ENCODE measurements around the gene ZNF398.

ZNF398 gene

DNA sequence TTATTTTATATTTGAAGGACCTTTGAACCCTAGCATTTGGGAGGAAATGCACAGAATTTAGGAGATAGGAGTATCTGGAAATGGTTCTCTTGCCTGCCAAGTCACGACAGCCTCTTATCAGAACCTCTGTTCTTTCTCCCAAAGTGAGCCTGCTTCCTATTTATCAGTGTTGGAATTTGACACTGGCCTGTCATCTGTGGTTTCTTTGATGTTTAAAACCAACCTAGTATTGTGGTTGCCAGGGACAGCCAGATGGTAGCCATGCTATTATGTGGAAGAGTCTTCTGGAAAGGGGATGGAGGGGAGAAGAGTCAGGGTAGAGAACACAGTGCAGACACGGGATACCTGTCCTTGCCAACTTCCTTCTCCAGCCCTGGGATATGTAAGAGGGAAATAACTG, 69.1 kb downstream of the ZNF398 start:
- H3K4me3 ChIP-seq (replicated peaks; ENCODE audit: low read depth, low read length) = no peak overlapping the region
- TF ChIP-seq, protein P1, sequence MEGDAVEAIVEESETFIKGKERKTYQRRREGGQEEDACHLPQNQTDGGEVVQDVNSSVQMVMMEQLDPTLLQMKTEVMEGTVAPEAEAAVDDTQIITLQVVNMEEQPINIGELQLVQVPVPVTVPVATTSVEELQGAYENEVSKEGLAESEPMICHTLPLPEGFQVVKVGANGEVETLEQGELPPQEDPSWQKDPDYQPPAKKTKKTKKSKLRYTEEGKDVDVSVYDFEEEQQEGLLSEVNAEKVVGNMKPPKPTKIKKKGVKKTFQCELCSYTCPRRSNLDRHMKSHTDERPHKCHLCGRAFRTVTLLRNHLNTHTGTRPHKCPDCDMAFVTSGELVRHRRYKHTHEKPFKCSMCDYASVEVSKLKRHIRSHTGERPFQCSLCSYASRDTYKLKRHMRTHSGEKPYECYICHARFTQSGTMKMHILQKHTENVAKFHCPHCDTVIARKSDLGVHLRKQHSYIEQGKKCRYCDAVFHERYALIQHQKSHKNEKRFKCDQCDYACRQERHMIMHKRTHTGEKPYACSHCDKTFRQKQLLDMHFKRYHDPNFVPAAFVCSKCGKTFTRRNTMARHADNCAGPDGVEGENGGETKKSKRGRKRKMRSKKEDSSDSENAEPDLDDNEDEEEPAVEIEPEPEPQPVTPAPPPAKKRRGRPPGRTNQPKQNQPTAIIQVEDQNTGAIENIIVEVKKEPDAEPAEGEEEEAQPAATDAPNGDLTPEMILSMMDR (IDR thresholded peaks at IDR 0.05; ENCODE audit: low read depth, low read length, missing control alignments) = no peak
- no peak for DNase-seq (ENCODE audit: extremely low read depth, low read depth)

DNA sequence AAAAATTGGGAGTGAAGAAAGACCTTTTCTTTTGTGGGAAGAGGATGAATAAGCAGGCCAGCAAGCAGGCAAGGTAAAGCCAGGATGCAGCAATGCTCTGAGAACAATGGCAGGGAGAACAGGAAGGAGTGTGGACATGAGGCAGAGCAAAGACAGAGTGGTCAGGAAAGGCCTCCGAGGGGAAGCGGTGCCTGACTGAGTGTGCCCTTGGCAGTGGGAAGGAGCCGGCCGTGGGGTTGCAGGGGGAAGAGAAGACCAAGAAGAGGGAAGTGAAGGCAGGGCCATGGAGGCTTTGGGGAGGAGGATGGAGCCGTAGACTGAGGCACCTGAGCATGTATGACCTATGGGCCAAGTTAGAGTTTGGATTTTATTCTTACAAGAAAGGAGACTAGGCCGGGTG, 70.3 kb downstream of the ZNF398 start:
- TF ChIP-seq, protein P1 (IDR thresholded peaks at IDR 0.05; ENCODE audit: low read depth, low read length, missing control alignments) = no peak
- no peak for DNase-seq (ENCODE audit: extremely low read depth, low read depth)
- H3K4me3 ChIP-seq (replicated peaks; ENCODE audit: low read depth, low read length) = no peak overlapping the region

DNA sequence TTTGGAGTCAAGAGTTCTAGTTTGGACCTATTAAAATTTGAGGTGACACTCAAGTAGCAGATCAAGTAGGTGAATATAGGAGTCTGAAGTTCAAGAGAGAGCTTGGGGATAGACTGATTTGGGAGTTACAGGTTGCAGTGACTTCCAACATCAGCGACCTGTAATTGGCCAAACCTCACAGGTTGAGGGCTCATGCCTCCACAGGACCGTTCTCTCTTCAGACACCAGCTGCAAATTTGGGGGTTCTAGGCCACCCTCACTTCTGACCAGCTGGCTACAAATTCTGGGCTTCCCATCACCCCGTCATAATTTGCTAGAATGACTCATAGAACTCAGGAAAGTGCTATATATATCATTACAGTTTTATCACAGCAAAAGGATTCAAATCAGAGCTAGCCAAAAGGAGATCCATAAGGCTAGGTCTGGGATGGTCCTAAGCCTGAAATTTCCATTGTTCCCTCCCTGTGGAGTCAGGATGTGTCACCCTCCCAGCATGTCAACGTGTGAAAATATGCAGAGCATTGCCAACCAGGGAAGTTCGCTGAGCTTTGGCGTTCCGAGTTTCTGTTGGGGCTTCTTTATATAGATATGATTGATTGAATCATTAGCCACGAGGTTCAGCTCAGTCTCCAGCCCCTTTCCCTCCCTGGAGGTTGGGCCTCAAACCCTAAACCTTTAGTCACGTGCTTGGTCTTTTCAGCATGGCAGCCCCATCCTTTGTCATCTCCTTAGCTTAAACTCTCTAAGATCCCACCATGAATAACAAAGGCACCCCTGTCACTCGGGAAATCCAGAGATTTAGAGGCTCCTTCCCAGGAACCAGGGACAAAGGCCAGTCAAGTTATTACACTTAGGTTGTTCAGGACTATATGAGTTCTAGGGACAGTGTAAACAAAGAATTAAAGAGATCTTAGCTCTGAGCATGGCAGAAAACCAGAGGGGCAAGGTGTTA, 71.5 kb downstream of the ZNF398 start:
- no peak for DNase-seq (ENCODE audit: extremely low read depth, low read depth)
- TF ChIP-seq, protein P1 (IDR thresholded peaks at IDR 0.05; ENCODE audit: low read depth, low read length, missing control alignments) = no peak

DNA sequence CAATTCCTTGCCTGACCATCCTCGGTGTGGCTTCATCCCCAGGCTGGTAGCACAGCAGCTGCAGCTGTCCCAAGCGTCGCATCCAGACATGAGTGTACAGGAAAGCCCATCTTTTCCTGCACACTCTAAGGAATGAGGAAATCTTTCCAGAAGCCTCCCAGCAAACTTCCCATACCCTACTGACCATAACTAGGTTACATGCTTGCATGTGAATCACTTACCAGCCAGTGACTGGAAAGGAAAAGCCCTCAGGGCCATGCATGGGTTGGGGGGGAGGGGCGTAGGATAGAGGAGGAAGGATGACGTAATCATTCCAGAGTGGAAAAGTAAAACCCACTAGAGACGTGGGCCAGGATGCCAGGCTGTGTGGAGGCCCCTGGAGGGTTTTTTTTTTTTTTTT, 73.3 kb downstream of the ZNF398 start:
- DNase-seq (ENCODE audit: extremely low read depth, low read depth) = no peak
- TF ChIP-seq, protein P1 (IDR thresholded peaks at IDR 0.05; ENCODE audit: low read depth, low read length, missing control alignments) = no peak
- no peak overlapping the region for H3K4me3 ChIP-seq (replicated peaks; ENCODE audit: low read depth, low read length)

More for the DNA sequence above, 71.5 kb downstream of the ZNF398 start:
- H3K4me3 ChIP-seq (replicated peaks; ENCODE audit: low read depth, low read length) = no peak overlapping the region

DNA sequence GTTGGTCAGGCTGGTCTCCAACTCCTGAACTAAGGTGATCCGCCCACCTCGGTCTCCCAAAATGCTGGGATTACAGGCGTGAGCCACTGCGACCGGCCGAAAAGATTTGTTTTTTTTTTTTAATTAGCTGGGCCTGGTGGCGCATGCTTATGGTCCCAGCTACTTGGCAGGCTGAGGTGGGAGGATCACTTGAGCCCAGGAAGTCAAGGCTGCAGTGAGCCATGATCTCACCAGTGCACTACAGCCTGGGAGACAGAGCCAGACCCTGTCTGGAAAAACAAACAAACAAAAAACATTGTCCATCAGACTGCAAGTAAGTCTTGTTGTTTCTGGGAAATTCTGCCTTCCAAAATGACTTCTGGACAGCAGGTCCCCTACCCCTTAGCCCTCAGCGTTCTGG, 75.9 kb downstream of the ZNF398 start:
- TF ChIP-seq, protein P1 (IDR thresholded peaks at IDR 0.05; ENCODE audit: low read depth, low read length, missing control alignments) = no peak
- no peak for DNase-seq (ENCODE audit: extremely low read depth, low read depth)
- H3K4me3 ChIP-seq (replicated peaks; ENCODE audit: low read depth, low read length) = no peak overlapping the region

DNA sequence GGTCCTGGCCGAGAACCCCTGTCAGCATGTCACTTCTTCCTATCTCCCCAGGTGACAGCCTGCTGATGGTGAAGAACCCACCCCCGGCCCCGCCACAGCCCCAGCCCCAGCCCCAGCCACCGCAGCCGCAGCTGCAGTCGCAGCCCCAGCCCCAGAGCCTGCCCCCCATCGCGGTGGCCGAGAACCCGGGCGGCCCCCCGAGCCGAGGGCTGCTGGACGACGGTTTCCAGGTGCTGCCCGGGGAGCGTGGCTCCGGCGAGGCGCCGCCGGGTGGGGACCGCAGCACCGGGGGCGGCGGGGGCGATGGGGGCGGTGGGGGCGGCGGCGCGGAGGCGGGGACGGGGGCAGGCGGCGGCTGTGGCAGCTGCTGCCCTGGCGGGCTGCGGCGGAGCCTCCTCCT, 76.5 kb downstream of the ZNF398 start:
- TF ChIP-seq, protein P1 (IDR thresholded peaks at IDR 0.05; ENCODE audit: low read depth, low read length, missing control alignments) = no peak
- no peak for DNase-seq (ENCODE audit: extremely low read depth, low read depth)
- no peak overlapping the region for H3K4me3 ChIP-seq (replicated peaks; ENCODE audit: low read depth, low read length)
